ENCODE results near the gene AMELY.

DNA sequence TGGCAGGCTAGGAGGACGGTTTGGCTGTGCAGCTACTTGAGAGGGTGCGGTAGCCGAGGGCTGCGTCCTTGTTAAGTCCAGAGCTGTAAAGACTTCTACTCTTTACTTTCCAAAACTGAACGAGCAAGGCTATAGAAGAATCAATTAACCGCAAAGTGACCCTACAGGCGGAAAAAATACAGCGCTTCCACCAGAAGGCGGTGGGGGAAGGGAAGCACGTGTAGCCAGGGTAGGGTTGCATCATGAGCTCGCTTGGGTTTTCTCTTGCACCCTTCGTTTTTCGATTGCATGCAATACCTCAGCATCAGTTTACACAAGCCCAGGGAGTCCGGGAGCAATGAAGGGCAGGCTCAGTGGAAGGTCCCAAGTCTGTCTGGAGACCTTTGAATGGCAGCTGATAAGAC lies 2.4 kb downstream of the AMELY start:
- no peak for TF ChIP-seq EZH2 (IDR thresholded peaks at IDR 0.05; ENCODE audit: low read depth)
- TF ChIP-seq, protein P1, sequence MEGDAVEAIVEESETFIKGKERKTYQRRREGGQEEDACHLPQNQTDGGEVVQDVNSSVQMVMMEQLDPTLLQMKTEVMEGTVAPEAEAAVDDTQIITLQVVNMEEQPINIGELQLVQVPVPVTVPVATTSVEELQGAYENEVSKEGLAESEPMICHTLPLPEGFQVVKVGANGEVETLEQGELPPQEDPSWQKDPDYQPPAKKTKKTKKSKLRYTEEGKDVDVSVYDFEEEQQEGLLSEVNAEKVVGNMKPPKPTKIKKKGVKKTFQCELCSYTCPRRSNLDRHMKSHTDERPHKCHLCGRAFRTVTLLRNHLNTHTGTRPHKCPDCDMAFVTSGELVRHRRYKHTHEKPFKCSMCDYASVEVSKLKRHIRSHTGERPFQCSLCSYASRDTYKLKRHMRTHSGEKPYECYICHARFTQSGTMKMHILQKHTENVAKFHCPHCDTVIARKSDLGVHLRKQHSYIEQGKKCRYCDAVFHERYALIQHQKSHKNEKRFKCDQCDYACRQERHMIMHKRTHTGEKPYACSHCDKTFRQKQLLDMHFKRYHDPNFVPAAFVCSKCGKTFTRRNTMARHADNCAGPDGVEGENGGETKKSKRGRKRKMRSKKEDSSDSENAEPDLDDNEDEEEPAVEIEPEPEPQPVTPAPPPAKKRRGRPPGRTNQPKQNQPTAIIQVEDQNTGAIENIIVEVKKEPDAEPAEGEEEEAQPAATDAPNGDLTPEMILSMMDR (conservative IDR thresholded peaks at IDR 0.05): no peak
